HEK293T (cell line): Measurements from ENCODE around the gene ERC2.

Experiments used
- CTCF ChIA-PET: fragments of 350-600 bp; formaldehyde crosslinking; extraction: SDS; loops from one replicate; lab custom pipeline; 2021; ENCODE audit warnings: antibody characterized with exemption, inconsistent platforms; lab: Yijun Ruan, JAX
- POLR2A ChIA-PET: fragments of 350-600 bp; formaldehyde crosslinking; extraction: SDS; loops from one replicate; lab custom pipeline; 2020; ENCODE audit warnings: antibody characterized with exemption, inconsistent platforms; lab: Yijun Ruan, JAX
- DNase-seq: peaks from one replicate; pipeline ENCODE4 v3.0.0; 2012; ENCODE audit warnings: mixed read lengths; ENCODE audit errors: extremely low spot score
- ARNT ChIP-seq: fragments of 450-650 bp; IDR thresholded peaks from 2 replicates; pipeline ENCODE4 v1.6.1; 2017; ENCODE audit warnings: mild to moderate bottlenecking
- BHLHE40 ChIP-seq: fragments of 450-650 bp; IDR thresholded peaks from 2 replicates; pipeline ENCODE4 v1.6.1; 2016; ENCODE audit warnings: mild to moderate bottlenecking, moderate library complexity, borderline replicate concordance
- CTBP1 ChIP-seq: fragments of 450-650 bp; IDR thresholded peaks from 2 replicates; pipeline ENCODE4 v1.6.1; 2016; ENCODE audit warnings: borderline replicate concordance
- ELF4 ChIP-seq: fragments of 450-650 bp; IDR thresholded peaks from 2 replicates; pipeline ENCODE4 v1.6.1; 2017; ENCODE audit warnings: antibody characterized with exemption
- FOXA1 ChIP-seq: fragments of 450-650 bp; IDR thresholded peaks from 2 replicates; pipeline ENCODE4 v1.6.1; 2016; ENCODE audit warnings: mild to moderate bottlenecking
- FOXK2 ChIP-seq: fragments of 450-650 bp; IDR thresholded peaks from 2 replicates; pipeline ENCODE4 v1.6.1; 2016; ENCODE audit warnings: mild to moderate bottlenecking
- FOXM1 ChIP-seq: fragments of 450-650 bp; IDR thresholded peaks from 2 replicates; pipeline ENCODE4 v1.6.1; 2017; ENCODE audit warnings: mild to moderate bottlenecking, borderline replicate concordance
- HDGF ChIP-seq: fragments of 450-650 bp; IDR thresholded peaks from 2 replicates; pipeline ENCODE4 v1.6.1; 2017; ENCODE audit warnings: antibody characterized with exemption, borderline replicate concordance
- L3MBTL2 ChIP-seq: fragments of 450-650 bp; conservative IDR thresholded peaks from 2 replicates; pipeline ENCODE4 v1.6.1; 2016; ENCODE audit warnings: mild to moderate bottlenecking
- LEF1 ChIP-seq: fragments of 450-650 bp; IDR thresholded peaks from 2 replicates; pipeline ENCODE4 v1.6.1; 2017; ENCODE audit warnings: mild to moderate bottlenecking, borderline replicate concordance
- NFRKB ChIP-seq: fragments of 450-650 bp; IDR thresholded peaks from 2 replicates; pipeline ENCODE4 v1.6.1; 2016; ENCODE audit warnings: mild to moderate bottlenecking, moderate library complexity
- SP1 ChIP-seq: fragments of 450-650 bp; IDR thresholded peaks from 2 replicates; pipeline ENCODE4 v1.6.1; 2017
- SUZ12 ChIP-seq: fragments of 450-650 bp; IDR thresholded peaks from 2 replicates; pipeline ENCODE4 v1.6.1; 2016; ENCODE audit warnings: mild to moderate bottlenecking
- TARDBP ChIP-seq: fragments of 450-650 bp; IDR thresholded peaks from 2 replicates; pipeline ENCODE4 v1.6.1; 2016
- ZNF384 ChIP-seq: fragments of 450-650 bp; IDR thresholded peaks from 2 replicates; pipeline ENCODE4 v1.6.1; 2016
- TF ChIP-seq, protein P1 (sequence below): fragments of 450-650 bp; IDR thresholded peaks from 2 replicates; pipeline ENCODE4 v1.6.1; 2016

The ERC2 gene

DNA sequence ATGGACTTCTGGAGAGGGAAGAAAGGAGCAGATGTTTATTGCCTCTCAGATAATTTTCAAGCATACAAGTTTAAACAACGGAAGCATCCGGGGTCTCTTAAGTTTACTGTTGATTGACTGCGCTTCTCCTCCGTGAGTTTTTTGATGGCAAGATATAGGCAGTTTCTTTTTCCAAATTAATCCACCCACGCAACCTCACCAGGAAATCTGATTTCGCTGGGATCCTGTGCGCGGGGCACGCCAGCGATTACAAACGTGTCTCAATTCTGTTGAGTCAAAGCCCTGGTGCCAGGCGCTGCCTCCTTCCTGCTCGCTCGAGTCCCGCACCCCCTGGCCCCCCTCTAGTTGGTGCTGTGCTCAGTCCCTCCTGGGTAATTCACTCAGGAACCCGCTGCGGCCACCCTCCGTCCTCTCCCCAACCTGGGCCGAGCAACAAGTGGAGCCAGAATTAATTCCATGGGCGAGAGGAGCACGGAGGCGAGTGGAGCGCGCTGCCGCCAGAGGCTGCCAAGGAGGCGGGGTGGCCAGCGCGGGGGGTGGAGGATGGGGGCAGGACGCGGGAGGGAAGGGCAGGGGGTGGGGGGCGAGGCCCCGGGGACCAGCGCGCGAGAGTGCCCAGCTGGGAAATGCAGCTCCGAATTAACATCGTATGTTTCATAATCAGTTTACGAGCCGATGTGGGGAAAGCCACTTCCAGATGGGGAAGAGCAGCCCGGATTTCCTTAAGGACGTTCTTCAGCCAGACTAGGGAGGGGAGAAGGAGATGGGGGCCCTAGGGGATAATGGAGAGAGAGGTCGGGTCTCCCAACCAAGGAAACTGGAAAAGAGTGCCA lies 987.1 kb downstream of the ERC2 start:
- no peak for TF ChIP-seq NFRKB
- no peak for TF ChIP-seq FOXA1
- TF ChIP-seq CTBP1: no peak
- no peak for TF ChIP-seq ELF4
- no peak for TF ChIP-seq BHLHE40
- no peak for TF ChIP-seq SP1
- no peak for TF ChIP-seq LEF1
- no peak for TF ChIP-seq FOXM1
- no peak for TF ChIP-seq HDGF
- TF ChIP-seq, protein P1, sequence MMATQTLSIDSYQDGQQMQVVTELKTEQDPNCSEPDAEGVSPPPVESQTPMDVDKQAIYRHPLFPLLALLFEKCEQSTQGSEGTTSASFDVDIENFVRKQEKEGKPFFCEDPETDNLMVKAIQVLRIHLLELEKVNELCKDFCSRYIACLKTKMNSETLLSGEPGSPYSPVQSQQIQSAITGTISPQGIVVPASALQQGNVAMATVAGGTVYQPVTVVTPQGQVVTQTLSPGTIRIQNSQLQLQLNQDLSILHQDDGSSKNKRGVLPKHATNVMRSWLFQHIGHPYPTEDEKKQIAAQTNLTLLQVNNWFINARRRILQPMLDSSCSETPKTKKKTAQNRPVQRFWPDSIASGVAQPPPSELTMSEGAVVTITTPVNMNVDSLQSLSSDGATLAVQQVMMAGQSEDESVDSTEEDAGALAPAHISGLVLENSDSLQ: no peak
- TF ChIP-seq SUZ12: no peak
- no peak for TF ChIP-seq ARNT
- no peak for TF ChIP-seq FOXK2
- TF ChIP-seq TARDBP: no peak
- TF ChIP-seq L3MBTL2: no peak
- no peak for TF ChIP-seq ZNF384
- CTCF ChIA-PET: no interaction called here
- DNase-seq: no peak
- POLR2A ChIA-PET: no interaction called here

DNA sequence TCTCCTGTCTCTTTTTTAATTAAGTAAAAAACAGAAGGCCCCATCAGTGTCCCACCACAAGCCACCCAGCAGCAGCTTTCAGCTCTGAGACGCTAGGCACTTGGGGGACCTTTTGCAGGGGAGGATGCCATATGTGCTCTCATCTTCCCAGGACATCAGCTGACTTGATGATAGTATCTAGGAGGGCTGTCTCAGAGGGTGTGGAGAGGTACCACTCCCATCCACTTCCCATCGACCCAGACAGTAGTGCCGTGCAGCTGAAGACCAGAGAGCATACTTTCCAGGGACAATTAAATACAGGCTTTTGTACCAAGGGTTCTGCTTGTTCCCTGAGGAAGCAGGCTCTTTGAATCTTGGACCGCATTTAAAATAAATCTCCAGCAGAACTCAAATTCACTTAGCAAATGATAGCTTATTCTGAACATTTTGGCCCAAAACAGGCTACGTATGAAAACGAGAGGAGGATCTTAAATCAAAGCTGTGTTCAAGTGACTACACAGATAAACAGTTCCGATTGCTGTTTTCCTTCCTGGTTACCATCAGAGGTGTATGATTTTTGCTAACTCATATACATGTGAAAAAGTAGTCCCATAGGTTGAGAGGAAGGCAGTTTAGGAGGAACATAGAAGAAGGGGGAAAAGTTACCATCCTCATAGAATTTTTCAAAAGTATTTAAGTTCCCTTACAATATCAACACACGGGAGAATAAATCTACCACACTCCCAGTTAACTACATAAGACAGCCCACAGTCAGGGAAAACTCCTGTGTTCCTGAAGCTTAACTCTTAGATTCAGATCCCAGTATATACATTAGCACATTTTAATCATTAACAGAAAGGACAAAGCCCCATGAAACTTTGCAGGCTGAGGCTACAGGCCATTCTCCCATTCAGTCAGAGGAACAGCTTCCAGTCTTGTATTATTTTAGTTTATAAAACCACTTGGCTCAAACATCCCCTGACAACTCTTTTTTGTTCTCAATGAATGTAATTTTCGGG lies 990.7 kb downstream of the ERC2 start:
- CTCF ChIA-PET: interaction anchor here (0.7 kb wide), 1 partner anchor 13 kb away, joined by 3 read pairs; no protein-coding TSS in a partner anchor
- no peak for TF ChIP-seq TARDBP
- no peak for TF ChIP-seq SUZ12
- TF ChIP-seq FOXK2: no peak
- TF ChIP-seq L3MBTL2: no peak
- no peak for TF ChIP-seq FOXM1
- TF ChIP-seq FOXA1: no peak
- no peak for TF ChIP-seq CTBP1
- POLR2A ChIA-PET: no interaction called here
- no peak for DNase-seq

DNA sequence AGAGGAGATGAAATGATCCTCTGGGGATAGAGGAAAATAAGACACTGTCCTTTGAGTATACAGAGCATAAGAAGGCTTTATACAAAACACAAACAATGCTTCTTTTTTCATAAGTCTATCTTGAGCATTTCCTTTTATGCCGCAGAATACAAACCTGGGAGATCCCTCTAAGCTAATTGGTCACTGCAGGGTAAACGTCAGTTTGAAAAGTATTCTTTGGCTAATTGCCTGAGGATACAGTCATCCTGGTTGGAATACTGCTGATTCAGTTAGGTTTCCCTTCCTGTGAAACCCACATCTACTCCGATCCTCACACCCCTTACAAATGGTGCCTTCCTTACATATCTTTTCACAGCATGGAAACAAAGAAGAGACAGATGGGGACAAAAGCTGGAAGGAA lies 991.8 kb downstream of the ERC2 start:
- no peak for DNase-seq
- TF ChIP-seq CTBP1 (no peak), SP1 (no peak), LEF1 (no peak), FOXK2 (no peak), ZNF384 (no peak), BHLHE40 (no peak), HDGF (no peak), L3MBTL2 (no peak), FOXM1 (no peak), TARDBP (no peak), ARNT (no peak), NFRKB (no peak), SUZ12 (no peak), ELF4 (no peak), FOXA1 (no peak)
- TF ChIP-seq, protein P1: no peak
- ChIA-PET CTCF (no interaction called here), POLR2A (no interaction called here)

DNA sequence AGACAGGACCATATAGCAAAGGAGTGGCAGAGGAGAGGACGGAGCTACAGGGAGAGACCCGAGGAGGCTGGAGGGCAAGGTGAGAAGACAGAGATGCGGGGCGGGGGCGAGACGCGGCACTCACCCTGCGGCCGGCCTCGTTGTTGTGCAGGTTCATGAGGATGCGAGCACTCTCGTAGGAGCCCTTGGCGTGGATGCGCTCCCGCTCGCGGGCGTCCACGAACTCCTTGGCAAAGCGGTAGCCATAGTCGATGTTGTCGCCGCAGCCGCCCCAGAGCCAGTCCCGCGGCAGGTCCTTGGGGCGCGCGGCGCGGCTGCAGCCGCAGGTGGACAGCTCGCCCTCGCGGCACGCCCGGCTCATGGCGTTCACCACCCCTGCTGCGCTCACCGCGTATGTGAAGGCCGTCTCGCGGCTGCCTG lies 994.0 kb downstream of the ERC2 start:
- POLR2A ChIA-PET: no interaction called here
- DNase-seq: no peak
- CTCF ChIA-PET: no interaction called here
- TF ChIP-seq HDGF (no peak), ELF4 (no peak), ZNF384 (no peak), FOXA1 (no peak), FOXM1 (no peak), SP1 (no peak), CTBP1 (no peak), L3MBTL2 (no peak), LEF1 (no peak), TARDBP (no peak), ARNT (no peak), SUZ12 (no peak), FOXK2 (no peak), NFRKB (no peak), BHLHE40 (no peak)
- TF ChIP-seq, protein P1: no peak

DNA sequence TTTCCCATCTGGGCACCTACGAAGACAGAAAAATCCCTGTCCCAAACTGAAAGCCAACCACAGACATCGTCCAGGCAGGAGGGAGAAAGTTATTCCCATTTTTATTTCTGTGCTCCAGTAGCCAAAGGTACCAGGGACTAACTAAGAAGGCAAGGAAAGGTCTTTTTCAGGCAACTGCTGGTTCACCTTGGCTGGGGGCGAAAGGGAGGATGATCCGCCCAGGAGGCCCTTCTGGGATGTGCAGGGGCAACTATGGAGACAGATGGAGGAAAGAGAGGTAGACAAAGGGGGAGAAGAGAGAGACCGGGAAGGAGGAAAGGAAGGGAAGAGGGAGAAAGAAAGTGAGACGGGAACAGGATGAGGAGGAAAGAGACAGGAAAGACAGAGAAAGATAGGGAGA lies 994.5 kb downstream of the ERC2 start:
- POLR2A ChIA-PET: no interaction called here
- CTCF ChIA-PET: no interaction called here
- no peak for TF ChIP-seq ZNF384
- TF ChIP-seq BHLHE40: no peak
- TF ChIP-seq FOXM1: no peak
- no peak for TF ChIP-seq LEF1
- TF ChIP-seq FOXA1: no peak
- TF ChIP-seq ELF4: no peak
- no peak for TF ChIP-seq HDGF
- TF ChIP-seq SP1: no peak
- no peak for DNase-seq
